M059J (cell line): ENCODE results near the gene RBMS1. TPM values are rescaled to one million over a fixed set of nuclear protein-coding genes. Genes with fewer than 3 reads are reported as not detected.

Experiments used
- DNase-seq: peaks from one replicate; pipeline ENCODE4 v3.0.0-alpha.2; 2012; ENCODE audit warnings: low read depth
- total RNA-seq: library from RNA; depleted of rRNA; stranded (reverse); fragments of >200 nt; shearing (Covaris generic); gene quantifications from 2 replicates; pipeline ENCODE4 v1.2.3, GENCODE V29; 2014

Gene RBMS1
- total RNA-seq, 1 experiment from 2014 or later, result 52.9 TPM

DNA sequence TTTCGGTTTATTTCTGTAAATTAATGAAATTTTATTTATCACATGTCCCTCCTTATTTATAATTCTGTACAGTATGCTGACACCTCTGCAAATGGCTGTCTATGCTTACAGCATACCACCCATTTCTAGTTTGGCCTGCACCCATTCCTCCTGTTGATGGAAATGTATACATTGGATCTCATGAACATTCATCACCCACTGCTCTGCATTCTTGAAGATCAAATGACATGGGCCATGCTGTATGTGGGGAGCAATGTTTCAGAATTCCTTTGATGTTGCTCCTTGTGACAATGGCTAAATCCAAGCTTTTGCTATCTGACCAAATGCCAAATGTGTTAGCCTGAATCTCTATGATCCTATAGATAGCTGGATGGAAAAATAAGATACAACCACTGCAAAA lies 238.2 kb downstream of the RBMS1 start:
- DNase-seq, result no peak

GRCh38 chr2:160254189-160254762 lies 239.3 kb downstream of the RBMS1 start:
- no peak for DNase-seq

GRCh38 chr2:160253440-160254188 lies 240.0 kb downstream of the RBMS1 start:
- DNase-seq, result peak; percentile 84

DNA sequence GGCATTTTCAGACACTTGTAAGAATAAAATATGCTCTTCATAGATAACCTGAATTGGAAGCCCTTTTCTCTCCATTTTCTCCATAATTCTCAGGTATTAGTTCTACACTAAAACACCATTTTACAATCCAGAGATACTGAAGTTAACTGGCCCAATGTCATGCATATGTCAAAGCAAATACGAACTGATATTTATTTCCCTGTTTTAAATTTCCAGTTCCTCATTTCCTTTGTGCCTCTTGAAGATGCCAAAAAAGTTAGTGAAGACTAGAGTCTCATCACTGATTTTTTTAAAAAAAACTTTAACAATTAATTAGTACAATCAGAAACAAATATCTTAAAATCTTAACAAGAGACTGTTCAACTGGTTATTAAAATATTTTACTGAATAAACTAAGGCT lies 240.7 kb downstream of the RBMS1 start:
- DNase-seq, result no peak

DNA sequence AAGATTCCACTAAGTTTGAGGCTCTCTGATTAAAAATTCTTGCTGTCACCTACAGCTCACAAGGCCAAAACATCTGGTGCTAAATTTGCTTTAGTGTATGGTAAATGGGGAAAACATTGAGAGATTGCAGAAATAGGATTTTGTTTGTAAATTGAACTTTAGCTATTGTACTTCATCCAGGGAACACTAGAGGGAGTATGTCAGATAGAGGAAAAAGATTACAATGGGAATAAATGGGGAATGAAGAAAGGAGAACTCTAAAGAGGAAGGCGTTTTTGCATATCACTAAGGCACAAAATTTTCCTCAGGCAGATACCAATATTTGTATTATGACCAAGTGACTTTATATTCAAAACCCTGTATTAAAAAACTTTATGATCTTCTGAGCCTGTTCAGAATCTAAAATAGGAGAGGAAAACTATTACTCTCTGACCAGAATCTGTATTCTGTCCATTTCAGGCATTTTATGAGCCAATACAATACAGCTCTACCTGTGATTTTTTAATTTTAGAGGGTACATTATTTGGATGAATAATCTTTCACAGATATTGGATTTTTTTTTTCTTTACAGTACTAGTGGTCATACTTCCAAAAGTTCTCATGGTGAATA lies 241.2 kb downstream of the RBMS1 start:
- DNase-seq, result peak; percentile 58

DNA sequence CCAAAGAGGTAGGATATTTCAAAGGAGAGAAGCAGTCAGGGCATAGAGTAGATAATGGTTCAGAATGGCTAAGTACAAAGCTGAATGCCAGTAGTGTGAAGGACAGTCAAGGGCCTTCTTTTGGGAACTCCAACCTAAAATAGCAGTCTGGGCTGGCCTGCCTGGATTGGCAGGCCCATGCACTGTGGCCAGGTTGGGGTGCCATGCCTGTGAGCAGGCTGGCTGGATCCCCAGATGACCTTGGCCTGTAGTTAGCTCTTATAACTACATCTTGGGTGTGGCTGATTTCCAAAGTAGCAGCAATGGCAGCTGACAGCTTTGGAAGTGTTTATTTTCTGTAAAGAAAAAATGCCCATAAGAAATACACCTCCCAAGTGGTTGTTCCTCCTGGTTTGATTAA lies 242.0 kb downstream of the RBMS1 start:
- no peak for DNase-seq

DNA sequence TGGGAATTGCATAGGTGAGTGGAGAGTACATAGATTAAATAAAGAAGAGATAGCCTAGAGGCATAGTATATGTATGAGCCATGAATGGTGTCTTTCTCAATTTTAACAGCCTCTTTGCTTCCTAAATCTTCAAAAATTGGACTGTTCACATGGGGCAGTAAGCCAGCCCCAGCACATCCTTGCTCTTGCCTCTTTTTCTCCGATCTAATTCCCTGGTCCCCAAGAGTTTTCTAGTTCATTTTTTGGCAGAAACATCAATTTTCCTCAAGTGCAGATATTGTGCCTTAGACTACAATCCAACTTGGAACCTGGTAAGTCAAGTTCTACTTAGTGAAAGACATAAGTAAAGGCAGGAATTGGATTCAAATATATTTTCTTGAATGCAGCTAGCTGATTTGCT lies 243.7 kb downstream of the RBMS1 start:
- DNase-seq, result no peak

DNA sequence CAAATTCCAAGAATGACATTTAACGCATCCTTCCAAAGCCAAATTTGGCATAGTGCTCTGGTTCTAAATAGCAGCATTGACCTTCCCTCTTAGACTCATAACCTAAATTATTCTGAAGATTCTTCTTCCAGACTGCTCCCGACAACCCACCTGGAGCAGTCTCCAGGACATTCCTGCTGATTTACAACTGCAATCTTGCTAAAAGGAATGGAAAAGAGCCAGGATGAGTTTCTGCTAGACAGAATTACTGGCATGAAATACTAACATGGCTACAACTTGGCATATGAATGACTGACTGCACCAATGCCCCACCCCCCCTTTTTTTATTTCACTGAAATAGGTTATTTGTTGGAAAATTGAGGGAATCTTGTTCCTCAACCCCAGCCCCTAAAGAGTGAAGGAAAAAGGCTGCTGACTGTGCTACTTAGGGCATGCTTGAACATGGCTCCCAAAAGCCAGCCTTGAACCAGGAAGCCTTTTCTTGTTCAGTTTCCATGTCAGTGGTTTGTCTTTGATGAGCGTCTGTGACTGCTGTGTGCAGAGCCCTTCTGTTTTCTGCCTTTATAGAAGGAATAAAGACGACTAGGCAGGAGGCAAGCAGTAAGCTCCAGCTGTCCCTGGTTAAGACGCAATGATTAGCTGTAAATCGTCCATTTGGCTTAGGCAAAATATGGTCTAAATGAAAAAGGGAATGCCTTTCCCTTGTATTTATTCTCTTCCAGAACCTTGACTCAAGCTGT lies 246.1 kb downstream of the RBMS1 start:
- peak; percentile 51 for DNase-seq

GRCh38 chr2:160246356-160246755 lies 247.3 kb downstream of the RBMS1 start:
- DNase-seq, result no peak

DNA sequence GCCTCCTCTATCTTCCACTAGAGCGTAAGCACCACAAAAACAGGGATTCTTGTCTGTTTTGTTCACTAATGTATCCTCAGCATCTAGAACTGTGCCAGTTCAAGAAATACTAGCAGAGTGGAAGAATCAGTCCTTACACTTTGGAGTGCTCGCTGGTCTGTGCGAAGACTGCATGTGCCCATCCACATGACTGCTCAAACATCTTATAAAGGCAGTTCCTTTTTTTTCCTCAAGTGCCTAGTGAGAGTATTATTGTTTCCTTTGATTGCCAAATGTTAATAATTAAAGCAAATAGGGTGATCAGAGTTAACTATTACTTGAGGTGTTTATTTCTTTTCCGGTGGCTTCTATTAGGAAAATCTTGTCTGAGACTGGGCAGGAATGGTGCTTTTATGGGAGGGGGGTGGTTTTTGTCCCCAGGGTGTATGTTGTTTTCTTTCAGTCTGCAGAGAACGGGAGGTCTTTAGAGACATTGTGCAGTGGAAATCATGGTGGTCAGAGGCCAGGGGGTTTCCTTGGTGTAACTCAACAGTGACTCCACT lies 247.9 kb downstream of the RBMS1 start:
- DNase-seq, result no peak

DNA sequence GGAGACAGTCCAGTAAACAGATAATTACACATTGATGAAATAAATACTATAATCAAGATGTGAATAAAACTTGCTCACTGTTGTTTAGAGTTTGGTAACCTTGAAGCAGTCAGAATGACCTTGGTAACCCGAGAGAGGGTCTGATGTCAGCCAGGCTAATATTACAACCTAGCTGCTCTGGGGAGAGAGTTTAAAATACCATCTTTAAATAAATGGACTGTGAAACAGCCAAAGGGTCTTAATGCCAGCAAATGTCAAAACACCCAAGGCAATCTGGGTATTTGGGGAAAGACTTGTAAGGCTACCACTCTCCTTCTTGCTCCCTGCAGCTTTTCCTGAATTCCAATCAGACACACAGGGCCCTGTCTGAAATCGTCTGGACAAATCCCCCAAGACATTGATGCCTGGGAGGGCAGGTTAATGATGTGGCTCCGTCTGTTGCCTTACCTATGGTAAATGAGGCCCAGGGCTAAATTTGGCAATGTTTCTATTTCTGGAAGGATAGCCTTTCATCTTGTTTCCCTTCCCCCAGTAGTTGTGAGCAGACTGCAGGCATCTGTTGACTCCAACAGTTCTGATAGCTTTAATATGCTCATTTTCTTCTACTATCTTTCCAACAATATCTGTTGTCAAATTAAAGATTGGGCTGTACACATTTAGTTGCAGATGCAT lies 250.6 kb downstream of the RBMS1 start:
- DNase-seq, result no peak

DNA sequence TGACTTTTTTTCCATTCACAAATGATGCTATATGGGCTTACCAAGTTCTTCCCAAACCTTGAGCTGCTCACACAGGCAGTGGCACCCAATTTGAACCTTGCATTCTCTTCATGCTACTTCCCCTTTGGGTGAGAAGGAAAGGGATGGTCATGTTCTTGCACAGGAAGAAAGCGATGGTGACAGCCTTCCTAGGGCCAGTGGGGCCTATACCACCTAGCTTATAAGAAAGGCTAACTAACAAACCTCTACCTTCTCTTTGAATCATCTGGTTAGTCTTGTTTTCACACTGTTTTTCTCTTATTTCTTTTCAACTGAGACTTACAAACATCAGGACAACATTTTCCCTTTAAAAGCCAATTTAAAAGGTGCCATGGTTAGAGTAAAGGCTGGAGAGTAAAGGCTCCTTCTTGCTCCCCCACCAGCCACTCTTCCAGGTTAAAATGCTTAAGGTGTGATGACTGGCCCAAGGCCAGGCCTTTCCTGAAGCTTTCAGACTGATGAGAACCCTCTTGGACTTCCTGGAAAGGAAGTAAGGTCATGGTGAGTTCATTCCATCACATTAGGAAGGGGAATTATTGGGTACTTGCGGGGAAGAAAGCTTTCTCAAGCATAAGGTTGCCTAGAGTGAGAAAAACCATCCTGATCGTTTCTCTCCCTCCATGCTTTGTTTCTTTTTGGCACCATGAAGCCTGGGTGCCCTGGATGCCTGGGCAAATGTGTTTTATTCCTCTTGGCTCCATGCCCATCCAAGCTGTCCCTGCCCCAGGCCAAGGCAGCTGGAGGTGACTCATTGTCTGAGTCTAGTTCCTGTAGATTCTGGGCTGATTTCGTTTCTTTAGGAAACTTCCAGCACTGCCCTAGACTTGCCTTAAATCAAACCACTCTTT lies 252.1 kb downstream of the RBMS1 start:
- DNase-seq, result peak; percentile 94

GRCh38 chr2:160239436-160239835 lies 254.2 kb downstream of the RBMS1 start:
- no peak for DNase-seq

- no peak for DNase-seq
Measured at GRCh38 chr2:160238392-160238791, 255.2 kb downstream of the RBMS1 start.

GRCh38 chr2:160232905-160233475 lies 260.6 kb downstream of the RBMS1 start:
- no peak for DNase-seq

GRCh38 chr2:160229591-160229990 lies 264.0 kb downstream of the RBMS1 start:
- peak; percentile 78 for DNase-seq

DNA sequence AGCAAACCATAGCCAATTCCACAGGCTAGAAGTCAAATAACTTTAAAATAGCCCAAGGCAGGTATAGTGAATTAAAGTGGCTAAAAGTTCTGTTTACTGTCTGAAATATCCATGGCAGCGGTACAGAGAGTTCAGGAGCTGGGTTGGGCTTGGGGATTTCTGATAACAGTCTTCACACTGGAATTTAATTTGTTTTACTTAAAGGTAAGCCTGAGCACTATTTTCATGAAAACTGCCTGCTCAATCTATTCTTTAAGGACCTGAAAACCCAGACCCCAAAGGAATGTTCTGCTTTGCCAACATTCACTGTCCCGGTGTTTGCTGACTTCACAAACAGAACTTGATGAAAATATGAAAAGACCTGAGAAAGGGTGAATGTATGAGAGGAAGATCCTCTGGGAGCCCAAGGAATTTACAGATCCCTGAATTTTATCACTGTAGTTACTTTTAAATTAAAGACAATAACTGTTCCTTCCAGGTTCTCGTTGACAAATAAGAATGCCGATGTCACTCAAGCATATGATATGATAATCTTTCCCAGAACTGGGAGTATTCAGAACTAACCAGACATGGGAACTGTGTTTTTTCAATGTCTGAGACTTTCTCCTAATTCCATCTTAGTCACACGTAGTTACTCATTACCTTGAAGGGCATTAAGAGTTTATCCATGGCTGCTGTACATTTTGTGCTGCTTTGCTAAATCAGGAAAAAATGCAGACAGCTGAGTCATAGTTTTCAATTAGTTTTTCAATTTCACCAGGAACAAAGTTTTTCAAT lies 265.3 kb downstream of the RBMS1 start:
- DNase-seq, result peak; percentile 94

- peak; percentile 93 for DNase-seq
Measured at GRCh38 chr2:160227293-160227915, 266.2 kb downstream of the RBMS1 start.

DNA sequence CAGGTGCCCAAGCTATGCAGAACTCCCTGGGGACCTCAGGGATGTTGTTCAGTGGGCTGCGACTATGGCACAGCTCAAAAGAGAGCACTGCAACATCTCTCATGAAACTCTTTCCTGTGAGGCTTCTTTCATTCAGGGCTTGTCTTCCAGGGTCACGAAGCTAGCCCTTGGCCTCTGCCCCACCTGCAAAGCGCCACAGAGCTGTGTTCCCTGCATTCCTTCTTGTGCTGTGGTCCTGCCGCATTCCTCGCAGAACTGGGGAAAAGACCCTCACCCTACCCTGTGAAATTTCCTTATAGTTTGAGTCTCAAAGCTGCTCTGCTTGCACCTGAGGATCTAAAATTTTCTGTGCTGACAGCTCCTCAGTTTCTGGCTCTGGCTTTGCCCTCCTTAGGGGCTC lies 267.2 kb downstream of the RBMS1 start:
- DNase-seq, result no peak
